GM19452 (cell line): ENCODE measurements around the gene LGALS16.
"Not testable (repeated sequence)": the region's sequence is repeated elsewhere in the genome, so short reads cannot be mapped to it uniquely, and the experiment has no call there.

ENCODE experiments used
- ATAC-seq: cut with Tn5 transposase; IDR thresholded peaks from one replicate; pipeline ENCODE4 v1.9.1; 2021; ENCODE audit not compliant: unreplicated experiment

The LGALS16 gene

GRCh38 chr19:39677961-39678889 lies 22.5 kb downstream of the LGALS16 start:
- ATAC-seq = no peak

GRCh38 chr19:39679056-39679790 lies 23.5 kb downstream of the LGALS16 start:
- peak; percentile 75 for ATAC-seq

GRCh38 chr19:39679791-39680168 lies 24.1 kb downstream of the LGALS16 start:
- ATAC-seq = peak; percentile 32

- ATAC-seq = no peak
Observed at GRCh38 chr19:39680593-39680992, 24.9 kb downstream of the LGALS16 start.

- ATAC-seq = no peak
Observed at GRCh38 chr19:39681416-39681815, 25.7 kb downstream of the LGALS16 start.

- ATAC-seq = no peak
Observed at GRCh38 chr19:39684267-39684666, 28.6 kb downstream of the LGALS16 start.

GRCh38 chr19:39686739-39687138 lies 31.0 kb downstream of the LGALS16 start:
- ATAC-seq = no peak

- ATAC-seq = not testable (repeated sequence)
Observed at GRCh38 chr19:39688637-39689036, 32.9 kb downstream of the LGALS16 start.

- ATAC-seq = no peak
Observed at GRCh38 chr19:39692166-39692565, 36.5 kb downstream of the LGALS16 start.

GRCh38 chr19:39692822-39693221 lies 37.1 kb downstream of the LGALS16 start:
- ATAC-seq = no peak

- no peak for ATAC-seq
Observed at GRCh38 chr19:39695759-39696158, 40.0 kb downstream of the LGALS16 start.

GRCh38 chr19:39696387-39696786 lies 40.7 kb downstream of the LGALS16 start:
- ATAC-seq = no peak

GRCh38 chr19:39698535-39698934 lies 42.8 kb downstream of the LGALS16 start:
- no peak for ATAC-seq

GRCh38 chr19:39701291-39701690 lies 45.6 kb downstream of the LGALS16 start:
- ATAC-seq = peak; percentile 56

- no peak for ATAC-seq
Observed at GRCh38 chr19:39704181-39705044, 48.7 kb downstream of the LGALS16 start, which contains the start of gene LGALS14. Gene LGALS14 (plus strand): TSS chr19:39704481. CDS start chr19:39704529, 48 bp downstream.

GRCh38 chr19:39705578-39706188 lies 50.0 kb downstream of the LGALS16 start:
- no peak for ATAC-seq

- no peak for ATAC-seq
Observed at GRCh38 chr19:39708594-39708993, 52.9 kb downstream of the LGALS16 start.

GRCh38 chr19:39709026-39709872 lies 53.5 kb downstream of the LGALS16 start:
- ATAC-seq = no peak
